ENCODE data around the gene WASHC2A. TPM values are rescaled to one million over a fixed set of nuclear protein-coding genes. Genes with fewer than 3 reads are reported as not detected.
"Not testable (repeated sequence)": the region's sequence is repeated elsewhere in the genome, so short reads cannot be mapped to it uniquely, and the experiment has no call there.

WASHC2A gene, protein sequence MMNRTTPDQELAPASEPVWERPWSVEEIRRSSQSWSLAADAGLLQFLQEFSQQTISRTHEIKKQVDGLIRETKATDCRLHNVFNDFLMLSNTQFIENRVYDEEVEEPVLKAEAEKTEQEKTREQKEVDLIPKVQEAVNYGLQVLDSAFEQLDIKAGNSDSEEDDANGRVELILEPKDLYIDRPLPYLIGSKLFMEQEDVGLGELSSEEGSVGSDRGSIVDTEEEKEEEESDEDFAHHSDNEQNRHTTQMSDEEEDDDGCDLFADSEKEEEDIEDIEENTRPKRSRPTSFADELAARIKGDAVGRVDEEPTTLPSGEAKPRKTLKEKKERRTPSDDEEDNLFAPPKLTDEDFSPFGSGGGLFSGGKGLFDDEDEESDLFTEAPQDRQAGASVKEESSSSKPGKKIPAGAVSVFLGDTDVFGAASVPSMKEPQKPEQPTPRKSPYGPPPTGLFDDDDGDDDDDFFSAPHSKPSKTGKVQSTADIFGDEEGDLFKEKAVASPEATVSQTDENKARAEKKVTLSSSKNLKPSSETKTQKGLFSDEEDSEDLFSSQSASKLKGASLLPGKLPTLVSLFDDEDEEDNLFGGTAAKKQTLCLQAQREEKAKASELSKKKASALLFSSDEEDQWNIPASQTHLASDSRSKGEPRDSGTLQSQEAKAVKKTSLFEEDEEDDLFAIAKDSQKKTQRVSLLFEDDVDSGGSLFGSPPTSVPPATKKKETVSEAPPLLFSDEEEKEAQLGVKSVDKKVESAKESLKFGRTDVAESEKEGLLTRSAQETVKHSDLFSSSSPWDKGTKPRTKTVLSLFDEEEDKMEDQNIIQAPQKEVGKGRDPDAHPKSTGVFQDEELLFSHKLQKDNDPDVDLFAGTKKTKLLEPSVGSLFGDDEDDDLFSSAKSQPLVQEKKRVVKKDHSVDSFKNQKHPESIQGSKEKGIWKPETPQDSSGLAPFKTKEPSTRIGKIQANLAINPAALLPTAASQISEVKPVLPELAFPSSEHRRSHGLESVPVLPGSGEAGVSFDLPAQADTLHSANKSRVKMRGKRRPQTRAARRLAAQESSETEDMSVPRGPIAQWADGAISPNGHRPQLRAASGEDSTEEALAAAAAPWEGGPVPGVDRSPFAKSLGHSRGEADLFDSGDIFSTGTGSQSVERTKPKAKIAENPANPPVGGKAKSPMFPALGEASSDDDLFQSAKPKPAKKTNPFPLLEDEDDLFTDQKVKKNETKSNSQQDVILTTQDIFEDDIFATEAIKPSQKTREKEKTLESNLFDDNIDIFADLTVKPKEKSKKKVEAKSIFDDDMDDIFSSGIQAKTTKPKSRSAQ (N-terminal part only)
- 48.9 to 56.3 TPM (median 53.6 TPM) in 3 replicates for total RNA-seq
- long read RNA-seq, full-length matches to known transcripts, result 22 of 52 reads
- long read RNA-seq, partial matches to known transcripts, result 10 of 52 reads
- long read RNA-seq, other reads (novel, unspliced or antisense), result 20 of 52 reads

DNA sequence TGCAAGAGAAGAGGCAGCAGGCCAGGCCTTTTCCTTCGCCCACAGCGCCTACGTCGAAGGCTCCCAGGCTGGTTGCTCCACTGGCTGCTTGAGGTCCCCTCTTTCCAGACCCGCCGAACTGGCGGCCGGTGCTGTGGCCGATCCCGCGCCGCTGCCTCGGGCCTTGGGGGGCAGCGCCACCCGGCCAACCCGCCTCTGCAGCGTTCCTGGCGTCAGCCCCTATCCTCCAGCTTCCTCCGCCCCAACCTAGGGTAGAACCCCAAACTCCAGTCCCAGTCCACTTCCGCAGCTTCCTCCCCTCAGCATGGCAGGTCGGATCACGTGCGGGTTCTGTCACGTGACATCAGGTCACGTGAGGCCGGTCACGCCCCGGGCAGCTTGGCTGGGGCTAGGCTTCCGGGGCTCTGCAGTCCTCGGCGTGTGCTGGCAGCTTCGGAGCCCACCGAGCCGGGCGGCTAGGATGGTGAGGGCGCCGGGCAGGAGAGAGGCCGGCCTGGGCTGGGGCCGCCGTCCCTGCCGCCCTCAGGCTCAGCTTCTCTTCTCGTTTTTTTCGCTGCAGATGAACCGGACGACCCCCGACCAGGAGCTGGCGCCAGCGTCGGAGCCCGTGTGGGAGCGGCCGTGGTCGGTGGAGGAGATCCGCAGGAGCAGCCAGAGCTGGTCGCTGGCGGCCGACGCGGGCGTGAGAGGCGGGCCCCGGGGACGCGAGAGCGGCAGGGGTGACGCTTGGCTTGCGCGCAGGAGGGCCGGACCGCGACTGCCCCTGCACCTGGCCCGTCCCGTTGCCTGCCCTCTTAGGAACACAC, at the start of gene WASHC2A:
TSS of gene WASHC2A (plus strand) at position 409 of the 806 bp plus-strand sequence. CDS start at position 461, 52 bp downstream.
- not testable (repeated sequence) for H3K9me3 Mint-ChIP-seq (ENCODE audit: low read depth); H3K36me3 Mint-ChIP-seq (ENCODE audit: low read depth); H3K4me1 Mint-ChIP-seq (ENCODE audit: low read depth); H3K27me3 Mint-ChIP-seq (ENCODE audit: low read depth)
- Mint-ChIP-seq H3K4me3 (ENCODE audit: unreplicated experiment) (peak within 1 kb of the TSS; percentile 81), H3K27ac (ENCODE audit: unreplicated experiment) (peak within 1 kb of the TSS; percentile 91)
- DNase-seq (ENCODE audit: low spot score), result peak; percentile 87

DNA sequence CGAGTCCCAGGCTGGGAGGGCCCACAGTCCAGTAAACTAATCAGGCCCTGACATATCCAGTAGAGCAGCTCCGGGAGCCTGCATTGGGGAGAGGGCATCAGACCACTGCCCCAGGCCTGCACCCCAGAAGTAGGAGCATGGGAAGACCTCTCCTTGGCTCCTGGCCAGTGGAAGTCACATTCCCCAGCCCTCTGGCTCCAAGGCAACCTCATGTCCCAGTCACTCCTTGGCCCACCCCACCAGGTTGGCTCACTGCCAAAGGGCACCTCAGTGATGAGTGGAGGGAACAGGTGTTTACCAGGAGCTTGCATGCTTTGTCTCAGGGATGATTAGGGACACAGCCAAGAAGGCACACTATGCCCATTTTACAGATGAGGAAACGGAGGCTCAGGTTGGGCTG, 48.5 kb upstream of the WASHC2A start:
- not testable (repeated sequence) for H3K27ac Mint-ChIP-seq (ENCODE audit: unreplicated experiment); H3K27me3 Mint-ChIP-seq (ENCODE audit: low read depth); H3K36me3 Mint-ChIP-seq (ENCODE audit: low read depth); DNase-seq (ENCODE audit: low spot score); H3K4me3 Mint-ChIP-seq (ENCODE audit: unreplicated experiment); H3K9me3 Mint-ChIP-seq (ENCODE audit: low read depth)
- H3K4me1 Mint-ChIP-seq (ENCODE audit: low read depth), result peaks cover 12% of the 10 kb centered on the region

DNA sequence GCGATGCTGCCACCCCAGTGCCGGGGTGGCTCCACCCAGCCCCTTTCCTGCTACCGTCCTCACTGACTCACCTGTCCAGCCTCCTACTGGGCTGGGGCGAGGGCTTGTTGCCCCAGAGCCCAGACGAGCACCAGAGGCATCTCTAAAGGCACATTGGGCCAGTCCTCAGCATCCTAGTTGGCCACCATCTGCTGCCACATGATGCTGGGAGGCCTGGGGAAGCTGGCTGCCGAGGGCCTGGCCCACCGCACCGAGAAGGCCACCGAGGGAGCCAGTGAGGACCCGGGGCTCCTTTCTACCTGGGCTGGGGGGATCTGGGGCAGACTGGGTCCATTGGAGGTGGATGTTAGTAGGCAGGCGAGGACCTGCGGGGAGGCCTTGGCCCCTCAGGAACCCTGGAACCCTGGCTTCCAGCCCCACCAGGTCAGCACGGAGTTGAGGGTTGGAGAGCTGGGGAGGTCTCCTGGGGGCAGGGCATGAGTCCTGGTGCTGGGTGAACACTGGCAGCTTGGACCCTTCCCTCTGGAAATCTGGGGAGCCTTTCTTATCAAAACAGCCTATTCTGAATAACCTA, 47.2 kb upstream of the WASHC2A start:
- H3K36me3 Mint-ChIP-seq (ENCODE audit: low read depth); H3K4me1 Mint-ChIP-seq (ENCODE audit: low read depth); DNase-seq (ENCODE audit: low spot score); H3K27me3 Mint-ChIP-seq (ENCODE audit: low read depth); H3K9me3 Mint-ChIP-seq (ENCODE audit: low read depth); H3K4me3 Mint-ChIP-seq (ENCODE audit: unreplicated experiment); H3K27ac Mint-ChIP-seq (ENCODE audit: unreplicated experiment): not testable (repeated sequence)

DNA sequence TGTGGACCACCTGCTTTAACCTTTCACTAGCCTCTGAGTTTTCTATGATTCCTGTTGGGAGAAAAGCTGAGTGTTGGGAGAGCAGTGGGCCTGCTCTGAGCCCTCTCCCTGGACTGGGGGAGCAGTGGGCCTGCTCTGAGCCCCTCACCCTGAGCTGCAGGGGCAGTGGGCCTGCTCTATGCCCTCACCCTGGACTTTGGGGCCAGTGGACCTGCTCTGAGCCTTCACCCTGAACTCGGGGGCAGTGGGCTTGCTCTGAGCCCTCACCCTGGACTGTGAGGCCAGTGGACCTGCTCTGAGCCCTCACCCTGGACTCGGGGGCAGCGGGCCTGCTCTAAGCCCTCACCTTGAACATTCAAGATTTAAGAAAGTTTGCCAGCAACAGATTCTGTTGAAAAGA, 46.1 kb upstream of the WASHC2A start:
- DNase-seq (ENCODE audit: low spot score), result no peak
- H3K4me3 Mint-ChIP-seq (ENCODE audit: unreplicated experiment), result no peak overlapping the region
- TF ChIP-seq, protein P1, sequence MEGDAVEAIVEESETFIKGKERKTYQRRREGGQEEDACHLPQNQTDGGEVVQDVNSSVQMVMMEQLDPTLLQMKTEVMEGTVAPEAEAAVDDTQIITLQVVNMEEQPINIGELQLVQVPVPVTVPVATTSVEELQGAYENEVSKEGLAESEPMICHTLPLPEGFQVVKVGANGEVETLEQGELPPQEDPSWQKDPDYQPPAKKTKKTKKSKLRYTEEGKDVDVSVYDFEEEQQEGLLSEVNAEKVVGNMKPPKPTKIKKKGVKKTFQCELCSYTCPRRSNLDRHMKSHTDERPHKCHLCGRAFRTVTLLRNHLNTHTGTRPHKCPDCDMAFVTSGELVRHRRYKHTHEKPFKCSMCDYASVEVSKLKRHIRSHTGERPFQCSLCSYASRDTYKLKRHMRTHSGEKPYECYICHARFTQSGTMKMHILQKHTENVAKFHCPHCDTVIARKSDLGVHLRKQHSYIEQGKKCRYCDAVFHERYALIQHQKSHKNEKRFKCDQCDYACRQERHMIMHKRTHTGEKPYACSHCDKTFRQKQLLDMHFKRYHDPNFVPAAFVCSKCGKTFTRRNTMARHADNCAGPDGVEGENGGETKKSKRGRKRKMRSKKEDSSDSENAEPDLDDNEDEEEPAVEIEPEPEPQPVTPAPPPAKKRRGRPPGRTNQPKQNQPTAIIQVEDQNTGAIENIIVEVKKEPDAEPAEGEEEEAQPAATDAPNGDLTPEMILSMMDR (IDR thresholded peaks at IDR 0.05), result no peak
- H3K36me3 Mint-ChIP-seq (ENCODE audit: low read depth), result no peaks in the 10 kb centered on the region
- H3K27ac Mint-ChIP-seq (ENCODE audit: unreplicated experiment), result no peak overlapping the region
- H3K27me3 Mint-ChIP-seq (ENCODE audit: low read depth), result no peaks in the 10 kb centered on the region
- H3K4me1 Mint-ChIP-seq (ENCODE audit: low read depth), result no peaks in the 10 kb centered on the region
- H3K9me3 Mint-ChIP-seq (ENCODE audit: low read depth), result no peaks in the 10 kb centered on the region

DNA sequence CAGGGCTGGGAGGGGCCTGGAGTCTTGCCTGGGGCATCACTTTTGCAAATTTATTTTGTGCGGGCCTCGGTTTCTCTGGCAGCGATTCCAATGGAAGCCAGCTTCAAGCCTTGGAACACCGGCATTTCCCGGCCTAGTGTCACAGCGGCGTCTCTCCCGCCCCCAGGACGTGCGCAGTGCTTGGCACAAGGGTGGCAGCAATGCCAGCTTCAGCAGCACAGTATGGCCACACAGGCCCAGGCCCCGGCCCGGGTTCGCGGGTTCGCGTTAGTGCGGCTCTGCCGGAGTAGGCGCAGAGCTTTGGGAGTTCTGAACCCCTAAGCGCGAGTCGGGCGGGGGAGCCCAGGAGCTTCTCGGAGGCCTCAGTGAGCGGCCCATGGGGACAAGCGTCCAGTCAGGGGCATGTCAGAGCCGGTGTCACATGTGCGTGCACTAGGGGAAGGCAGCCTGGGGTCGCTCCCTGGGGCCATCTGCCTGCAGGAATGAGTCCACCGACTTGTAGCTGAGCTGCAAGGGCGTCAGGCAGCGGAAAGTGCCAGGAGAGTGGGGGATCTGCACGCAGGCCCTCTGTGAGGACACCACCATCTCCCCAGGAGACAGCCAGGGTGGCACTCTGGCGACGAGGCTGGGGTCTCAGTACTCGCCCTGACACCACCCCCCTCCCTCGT, 42.9 kb upstream of the WASHC2A start:
- H3K27me3 Mint-ChIP-seq (ENCODE audit: low read depth); DNase-seq (ENCODE audit: low spot score); H3K36me3 Mint-ChIP-seq (ENCODE audit: low read depth); H3K9me3 Mint-ChIP-seq (ENCODE audit: low read depth); H3K4me3 Mint-ChIP-seq (ENCODE audit: unreplicated experiment); H3K27ac Mint-ChIP-seq (ENCODE audit: unreplicated experiment); H3K4me1 Mint-ChIP-seq (ENCODE audit: low read depth): not testable (repeated sequence)

DNA sequence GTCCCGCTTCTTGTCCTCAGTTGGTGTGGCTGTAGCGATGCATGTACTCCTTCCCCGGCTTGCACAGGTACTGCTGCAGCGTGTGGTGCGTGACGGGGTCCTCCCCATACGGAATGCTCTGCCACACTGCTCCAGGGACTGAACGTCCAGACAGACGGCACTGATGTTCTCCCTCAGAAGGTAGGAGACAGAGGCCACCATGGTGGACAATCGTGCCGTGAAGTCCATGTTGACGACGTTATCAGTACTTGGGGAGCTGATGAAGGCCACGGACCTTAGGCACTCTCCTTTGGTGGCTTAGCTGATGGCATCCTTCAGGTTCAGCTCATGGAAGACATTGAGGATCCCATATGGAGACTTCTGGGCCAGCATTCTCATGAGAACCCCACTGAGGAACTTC, 42.1 kb upstream of the WASHC2A start:
- Mint-ChIP-seq H3K36me3 (ENCODE audit: low read depth) (no peaks in the 10 kb centered on the region), H3K27me3 (ENCODE audit: low read depth) (peaks cover 4% of the 10 kb centered on the region), H3K27ac (ENCODE audit: unreplicated experiment) (no peak overlapping the region), H3K9me3 (ENCODE audit: low read depth) (no peaks in the 10 kb centered on the region), H3K4me1 (ENCODE audit: low read depth) (no peaks in the 10 kb centered on the region), H3K4me3 (ENCODE audit: unreplicated experiment) (no peak overlapping the region)
- TF ChIP-seq, protein P1 (IDR thresholded peaks at IDR 0.05), result no peak
- DNase-seq (ENCODE audit: low spot score), result no peak
